MV-4-11 (cell line): Measurements from ENCODE around the gene HBA1.
"Not testable (repeated sequence)": the region's sequence is repeated elsewhere in the genome, so short reads cannot be mapped to it uniquely, and the experiment has no call there.

ENCODE experiments used
- DNase-seq: peaks from one replicate; lab custom pipeline; 2025; lab: John Stamatoyannopoulos, UW

The HBA1 gene

GRCh38 chr16:176477-177382 lies at the start of gene HBA1:
Gene HBA1 (plus strand): TSS chr16:176680. CDS start chr16:176717, 37 bp downstream.
- not testable (repeated sequence) for DNase-seq

- DNase-seq: no peak
Measured at GRCh38 chr16:129075-129474, 47.4 kb upstream of the HBA1 start.

- no peak for DNase-seq
Measured at GRCh38 chr16:130533-131173, 45.8 kb upstream of the HBA1 start.

GRCh38 chr16:132120-132519 lies 44.4 kb upstream of the HBA1 start:
- DNase-seq: peak; percentile 10

- no peak for DNase-seq
Measured at GRCh38 chr16:133716-134115, 42.8 kb upstream of the HBA1 start.

- DNase-seq: no peak
Measured at GRCh38 chr16:138049-138417, 38.4 kb upstream of the HBA1 start.

- no peak for DNase-seq
Measured at GRCh38 chr16:140175-140857, 36.2 kb upstream of the HBA1 start.

GRCh38 chr16:142405-142967 lies 34.0 kb upstream of the HBA1 start:
- no peak for DNase-seq

GRCh38 chr16:143047-143446 lies 33.4 kb upstream of the HBA1 start:
- no peak for DNase-seq

- no peak for DNase-seq
Measured at GRCh38 chr16:143456-143855, 33.0 kb upstream of the HBA1 start.

- DNase-seq: no peak
Measured at GRCh38 chr16:144797-145252, 31.7 kb upstream of the HBA1 start.

GRCh38 chr16:146646-147045 lies 29.8 kb upstream of the HBA1 start:
- no peak for DNase-seq

GRCh38 chr16:149024-149660 lies 27.3 kb upstream of the HBA1 start:
- DNase-seq: no peak

GRCh38 chr16:152141-153128 lies 24.0 kb upstream of the HBA1 start, which contains the start of gene HBZ:
Gene HBZ (plus strand): TSS chr16:152644. CDS start chr16:152910, 266 bp downstream.
- DNase-seq: no peak

GRCh38 chr16:153129-153521 lies 23.4 kb upstream of the HBA1 start:
- not testable (repeated sequence) for DNase-seq

GRCh38 chr16:153550-154216 lies 22.8 kb upstream of the HBA1 start:
- not testable (repeated sequence) for DNase-seq

- DNase-seq: no peak
Measured at GRCh38 chr16:154217-155030, 22.1 kb upstream of the HBA1 start.

- no peak for DNase-seq
Measured at GRCh38 chr16:155031-155398, 21.5 kb upstream of the HBA1 start.
